GM23338 (cell line): ENCODE results near the gene PSORS1C1. TPM values are rescaled to one million over a fixed set of nuclear protein-coding genes. Genes with fewer than 3 reads are reported as not detected.

Source experiments
- ATAC-seq: fragments of 200-7000 bp; cut with Tn5 transposase; 3 replicates; pipeline ENCODE4 v1.9.1; 2020
- DNase-seq: peaks from one replicate; pipeline ENCODE4 v3.0.0-alpha.2; 2015; ENCODE audit warnings: low spot score
- H2AFZ ChIP-seq: fragments of 200-600 bp; sonication (generic); 2 replicates; pipeline ENCODE4 v1.8.0; 2016; ENCODE audit warnings: antibody characterized with exemption, mild to moderate bottlenecking, moderate library complexity
- H3F3A ChIP-seq: fragments of 200-600 bp; sonication (generic); replicated peaks from 2 replicates; pipeline ENCODE4 v1.8.0; 2017; ENCODE audit warnings: antibody characterized with exemption, mixed run types, low read depth
- H3K27ac ChIP-seq: fragments of 200-600 bp; sonication (generic); 2 replicates; pipeline ENCODE4 v1.6.1; 2016; ENCODE audit warnings: low read depth
- H3K27me3 ChIP-seq: fragments of 200-600 bp; sonication (generic); 2 replicates; pipeline ENCODE4 v1.8.0; 2016; ENCODE audit warnings: mild to moderate bottlenecking, mixed run types, moderate library complexity; ENCODE audit not compliant: insufficient read depth
- H3K36me3 ChIP-seq: fragments of 200-600 bp; sonication (generic); 2 replicates; pipeline ENCODE4 v1.8.0; 2016; ENCODE audit warnings: mild to moderate bottlenecking; ENCODE audit not compliant: insufficient read depth
- H3K4me1 ChIP-seq: fragments of 200-600 bp; sonication (generic); 2 replicates; pipeline ENCODE4 v1.8.0; 2016; ENCODE audit warnings: mild to moderate bottlenecking, moderate library complexity; ENCODE audit not compliant: insufficient read depth
- H3K4me2 ChIP-seq: fragments of 200-600 bp; sonication (generic); 2 replicates; pipeline ENCODE4 v1.7.1; 2017; ENCODE audit warnings: mixed run types
- H3K4me3 ChIP-seq: fragments of 200-600 bp; sonication (generic); 2 replicates; pipeline ENCODE4 v1.6.1; 2016; ENCODE audit warnings: mixed run types
- H3K79me2 ChIP-seq: fragments of 200-600 bp; sonication (generic); replicated peaks from 2 replicates; pipeline ENCODE4 v1.8.0; 2017; ENCODE audit warnings: mild to moderate bottlenecking; ENCODE audit not compliant: insufficient read depth
- H3K9me2 ChIP-seq: fragments of 200-600 bp; sonication (generic); 2 replicates; pipeline ENCODE4 v1.8.0; 2017; ENCODE audit not compliant: insufficient read depth
- H4K20me1 ChIP-seq: fragments of 200-600 bp; sonication (generic); replicated peaks from 2 replicates; pipeline ENCODE4 v1.8.0; 2017; ENCODE audit warnings: mild to moderate bottlenecking; ENCODE audit not compliant: insufficient read depth
- H3K27ac Mint-ChIP-seq: 2 replicates; pipeline ENCODE4 v1.8.0; 2020; ENCODE audit warnings: inconsistent platforms, mild to moderate bottlenecking, moderate library complexity, mixed read lengths
- H3K27me3 Mint-ChIP-seq: 3 replicates; pipeline ENCODE4 v1.8.0; 2022; ENCODE audit warnings: low read depth, mild to moderate bottlenecking, moderate library complexity, mixed read lengths, inconsistent platforms; ENCODE audit not compliant: insufficient read depth, poor library complexity
- H3K36me3 Mint-ChIP-seq: 3 replicates; pipeline ENCODE4 v1.8.0; 2021; ENCODE audit warnings: low read depth, mild to moderate bottlenecking, inconsistent platforms, moderate library complexity, mixed read lengths
- H3K4me1 Mint-ChIP-seq: 3 replicates; pipeline ENCODE4 v1.8.0; 2020; ENCODE audit warnings: mild to moderate bottlenecking, inconsistent platforms, mixed read lengths
- H3K4me3 Mint-ChIP-seq: 3 replicates; pipeline ENCODE4 v1.8.0; 2021; ENCODE audit warnings: moderate library complexity, mild to moderate bottlenecking, inconsistent platforms, mixed read lengths
- H3K9me3 Mint-ChIP-seq: 3 replicates; pipeline ENCODE4 v1.8.0; 2020; ENCODE audit warnings: moderate library complexity, mild to moderate bottlenecking, inconsistent platforms, mixed read lengths
- CREB1 ChIP-seq: fragments of 250-450 bp; sonication (Bioruptor Pico); IDR thresholded peaks from 2 replicates; pipeline ENCODE4 v1.5.0; 2020; ENCODE audit warnings: low read depth, mild to moderate bottlenecking, moderate library complexity
- EZH2 ChIP-seq: fragments of 200-600 bp; sonication (generic); IDR thresholded peaks from one replicate; pipeline ENCODE4 v1.8.0; 2017; ENCODE audit warnings: antibody characterized with exemption, mild to moderate bottlenecking, low read depth; ENCODE audit not compliant: unreplicated experiment
- EZH2phosphoT487 ChIP-seq: fragments of 200-600 bp; sonication (generic); IDR thresholded peaks from one replicate; pipeline ENCODE4 v1.8.1; 2018; ENCODE audit warnings: antibody characterized with exemption; ENCODE audit not compliant: unreplicated experiment
- NANOG ChIP-seq: IDR thresholded peaks from 2 replicates; pipeline ENCODE4 v1.6.1; 2016; ENCODE audit warnings: antibody characterized with exemption, borderline replicate concordance
- POLR2AphosphoS5 ChIP-seq: IDR thresholded peaks from 2 replicates; pipeline ENCODE4 v1.6.1; 2016; ENCODE audit warnings: antibody characterized with exemption, low read depth
- ZNF331 ChIP-seq: fragments of 250-450 bp; sonication (Bioruptor Pico); IDR thresholded peaks from 2 replicates; pipeline ENCODE4 v1.5.0; 2020; ENCODE audit warnings: low read depth, mild to moderate bottlenecking, moderate library complexity
- polyA plus RNA-seq: library from polyadenylated mRNA; unstranded; fragments of >200 nt; fragmentation: Nextera tagmentation; extraction: Ambion mirVana; gene quantifications from 2 replicates; pipeline ENCODE4 v1.2.1, GENCODE V29; 2016
- total RNA-seq: library from RNA; depleted of rRNA; stranded (reverse); fragments of >200 nt; shearing (Covaris generic); gene quantifications from 2 replicates; pipeline ENCODE4 v1.2.3, GENCODE V29; 2014
- TF ChIP-seq, protein P1 (sequence below), 2 experiments: fragments of 200-600 bp in 1 of 2; sonication (generic) in 1 of 2; conservative IDR thresholded peaks; 2 replicates each; pipeline versions ENCODE4 v1.5.1 to v1.6.1; 2016 to 2017; ENCODE audit warnings: antibody characterized with exemption in 2 of 2, low read depth in 2 of 2, mild to moderate bottlenecking in 2 of 2, moderate library complexity in 1 of 2
- TF ChIP-seq, protein P2 (sequence below): IDR thresholded peaks from one replicate; pipeline ENCODE4 v1.6.1; 2018; ENCODE audit warnings: antibody characterized with exemption; ENCODE audit not compliant: unreplicated experiment

The PSORS1C1 gene
- total and polyA plus RNA-seq, 2 experiments from 2014 or later, result not detected

DNA sequence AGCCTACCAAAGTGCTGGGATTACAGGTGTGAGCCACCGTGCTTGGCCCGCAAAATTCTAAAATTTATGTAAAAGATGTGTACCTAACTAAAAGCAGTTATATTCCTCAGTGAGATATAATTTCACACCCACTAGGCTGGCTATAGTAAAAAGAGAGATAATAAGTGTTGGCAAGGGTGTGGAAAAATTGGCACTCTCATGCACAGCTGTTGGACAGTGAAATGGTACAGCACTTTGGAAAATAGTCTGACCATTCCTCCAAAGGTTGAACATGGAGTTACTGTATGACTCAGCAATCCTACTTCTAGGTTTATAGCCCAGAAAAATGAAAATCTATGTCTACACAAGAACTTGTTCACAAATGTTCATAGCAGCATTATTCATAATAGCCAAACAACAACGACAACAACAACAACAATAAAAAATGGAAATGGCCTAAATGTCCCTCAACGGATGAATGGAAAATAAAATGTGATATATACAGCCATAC is 16.1 kb upstream of the PSORS1C1 start:
- TF ChIP-seq, protein P1, sequence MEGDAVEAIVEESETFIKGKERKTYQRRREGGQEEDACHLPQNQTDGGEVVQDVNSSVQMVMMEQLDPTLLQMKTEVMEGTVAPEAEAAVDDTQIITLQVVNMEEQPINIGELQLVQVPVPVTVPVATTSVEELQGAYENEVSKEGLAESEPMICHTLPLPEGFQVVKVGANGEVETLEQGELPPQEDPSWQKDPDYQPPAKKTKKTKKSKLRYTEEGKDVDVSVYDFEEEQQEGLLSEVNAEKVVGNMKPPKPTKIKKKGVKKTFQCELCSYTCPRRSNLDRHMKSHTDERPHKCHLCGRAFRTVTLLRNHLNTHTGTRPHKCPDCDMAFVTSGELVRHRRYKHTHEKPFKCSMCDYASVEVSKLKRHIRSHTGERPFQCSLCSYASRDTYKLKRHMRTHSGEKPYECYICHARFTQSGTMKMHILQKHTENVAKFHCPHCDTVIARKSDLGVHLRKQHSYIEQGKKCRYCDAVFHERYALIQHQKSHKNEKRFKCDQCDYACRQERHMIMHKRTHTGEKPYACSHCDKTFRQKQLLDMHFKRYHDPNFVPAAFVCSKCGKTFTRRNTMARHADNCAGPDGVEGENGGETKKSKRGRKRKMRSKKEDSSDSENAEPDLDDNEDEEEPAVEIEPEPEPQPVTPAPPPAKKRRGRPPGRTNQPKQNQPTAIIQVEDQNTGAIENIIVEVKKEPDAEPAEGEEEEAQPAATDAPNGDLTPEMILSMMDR (conservative IDR thresholded peaks at IDR 0.05; ENCODE audit: low read depth in 2 of 2), result no peak
- TF ChIP-seq CREB1 (CRISPR knock-in tag), result no peak
- no peak for TF ChIP-seq NANOG
- no peak for TF ChIP-seq POLR2AphosphoS5
- no peak for TF ChIP-seq EZH2
- Histone ChIP-seq H3K9me2 (0 out of 2 replicates have a peak, but pooled peaks cover 3% of the 10 kb centered on the region), H2AFZ (no peak overlapping the region), H3K27ac (no peak overlapping the region), H3F3A (0 out of 2 replicates have a peak, but pooled peaks cover 2% of the 10 kb centered on the region), H3K36me3 (no peaks in the 10 kb centered on the region), H3K4me2 (no peak overlapping the region), H3K79me2 (no peaks in the 10 kb centered on the region), H3K4me3 (no peak overlapping the region), H3K4me1 (peaks cover 16% of the 10 kb centered on the region), H4K20me1 (no peaks in the 10 kb centered on the region), H3K27me3 (no peaks in the 10 kb centered on the region)
- ATAC-seq, result no peak
- Mint-ChIP-seq H3K27ac (no peak overlapping the region), H3K4me1 (peaks cover 16% of the 10 kb centered on the region), H3K27me3 (no peaks in the 10 kb centered on the region), H3K4me3 (no peak overlapping the region), H3K9me3 (no peaks in the 10 kb centered on the region), H3K36me3 (no peaks in the 10 kb centered on the region)
- DNase-seq, result no peak

DNA sequence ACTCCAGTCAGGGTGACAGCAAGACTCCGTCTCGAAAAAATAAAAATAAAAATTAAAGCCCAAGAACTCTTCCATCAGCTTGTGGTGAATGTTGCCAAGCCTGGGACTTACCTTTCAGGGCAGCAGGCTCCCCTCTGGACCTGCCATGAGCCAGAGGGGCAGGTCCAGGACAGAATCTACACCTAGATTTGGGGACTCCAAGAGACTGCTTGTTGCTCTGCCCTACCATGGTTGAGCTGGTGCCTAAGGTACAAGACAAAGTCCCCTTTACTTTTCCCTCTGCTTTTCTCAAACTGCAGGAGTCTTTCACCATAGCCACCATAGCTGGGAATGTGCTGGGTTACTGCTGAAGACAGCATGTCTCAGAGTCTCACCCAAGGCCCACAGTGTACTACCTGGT is 11.5 kb upstream of the PSORS1C1 start:
- H3K4me3 ChIP-seq, result no peak overlapping the region
- 0 out of 2 replicates have a peak, but pooled peaks cover 2% of the 10 kb centered on the region for H3F3A ChIP-seq
- no peak overlapping the region for H3K27ac ChIP-seq
- H4K20me1 ChIP-seq, result no peaks in the 10 kb centered on the region
- H3K27me3 Mint-ChIP-seq, result peaks cover 5% of the 10 kb centered on the region
- no peak overlapping the region for H3K4me3 Mint-ChIP-seq
- H3K4me1 Mint-ChIP-seq, result peaks cover 4% of the 10 kb centered on the region; the same call in 2 of the 3 replicates
- H3K4me2 ChIP-seq, result no peak overlapping the region
- H3K4me1 ChIP-seq, result peaks cover 4% of the 10 kb centered on the region; the same call in 1 of the 2 replicates
- no peaks in the 10 kb centered on the region for H3K9me3 Mint-ChIP-seq
- H3K9me2 ChIP-seq, result no peaks in the 10 kb centered on the region
- H3K36me3 ChIP-seq, result no peaks in the 10 kb centered on the region
- DNase-seq, result no peak
- no peak overlapping the region for H3K27ac Mint-ChIP-seq
- no peak overlapping the region for H2AFZ ChIP-seq
- H3K27me3 ChIP-seq, result no peaks in the 10 kb centered on the region
- no peaks in the 10 kb centered on the region for H3K36me3 Mint-ChIP-seq
- no peak for ATAC-seq
- no peaks in the 10 kb centered on the region for H3K79me2 ChIP-seq
- TF ChIP-seq, protein P1 (conservative IDR thresholded peaks at IDR 0.05; ENCODE audit: low read depth in 2 of 2), result no peak
- TF ChIP-seq NANOG (no peak), EZH2 (no peak), CREB1 (CRISPR knock-in tag) (no peak), POLR2AphosphoS5 (no peak), EZH2phosphoT487 (no peak), ZNF331 (no peak)
- TF ChIP-seq, protein P2, sequence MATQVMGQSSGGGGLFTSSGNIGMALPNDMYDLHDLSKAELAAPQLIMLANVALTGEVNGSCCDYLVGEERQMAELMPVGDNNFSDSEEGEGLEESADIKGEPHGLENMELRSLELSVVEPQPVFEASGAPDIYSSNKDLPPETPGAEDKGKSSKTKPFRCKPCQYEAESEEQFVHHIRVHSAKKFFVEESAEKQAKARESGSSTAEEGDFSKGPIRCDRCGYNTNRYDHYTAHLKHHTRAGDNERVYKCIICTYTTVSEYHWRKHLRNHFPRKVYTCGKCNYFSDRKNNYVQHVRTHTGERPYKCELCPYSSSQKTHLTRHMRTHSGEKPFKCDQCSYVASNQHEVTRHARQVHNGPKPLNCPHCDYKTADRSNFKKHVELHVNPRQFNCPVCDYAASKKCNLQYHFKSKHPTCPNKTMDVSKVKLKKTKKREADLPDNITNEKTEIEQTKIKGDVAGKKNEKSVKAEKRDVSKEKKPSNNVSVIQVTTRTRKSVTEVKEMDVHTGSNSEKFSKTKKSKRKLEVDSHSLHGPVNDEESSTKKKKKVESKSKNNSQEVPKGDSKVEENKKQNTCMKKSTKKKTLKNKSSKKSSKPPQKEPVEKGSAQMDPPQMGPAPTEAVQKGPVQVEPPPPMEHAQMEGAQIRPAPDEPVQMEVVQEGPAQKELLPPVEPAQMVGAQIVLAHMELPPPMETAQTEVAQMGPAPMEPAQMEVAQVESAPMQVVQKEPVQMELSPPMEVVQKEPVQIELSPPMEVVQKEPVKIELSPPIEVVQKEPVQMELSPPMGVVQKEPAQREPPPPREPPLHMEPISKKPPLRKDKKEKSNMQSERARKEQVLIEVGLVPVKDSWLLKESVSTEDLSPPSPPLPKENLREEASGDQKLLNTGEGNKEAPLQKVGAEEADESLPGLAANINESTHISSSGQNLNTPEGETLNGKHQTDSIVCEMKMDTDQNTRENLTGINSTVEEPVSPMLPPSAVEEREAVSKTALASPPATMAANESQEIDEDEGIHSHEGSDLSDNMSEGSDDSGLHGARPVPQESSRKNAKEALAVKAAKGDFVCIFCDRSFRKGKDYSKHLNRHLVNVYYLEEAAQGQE, result no peak
